GM18517 (cell line): Measurements from ENCODE around the gene CKMT1B.
"Not testable (repeated sequence)": the region's sequence is repeated elsewhere in the genome, so short reads cannot be mapped to it uniquely, and the experiment has no call there.

Experiments
- ATAC-seq: cut with Tn5 transposase; IDR thresholded peaks from one replicate; pipeline ENCODE4 v1.9.1; 2021; ENCODE audit warnings: mild to moderate bottlenecking, moderate library complexity; ENCODE audit not compliant: unreplicated experiment

CKMT1B gene

GRCh38 chr15:43593328-43594190, at the start of gene CKMT1B:
Gene CKMT1B (plus strand): TSS chr15:43594027. CDS start chr15:43594219, 192 bp downstream.
- ATAC-seq, result not testable (repeated sequence)

- no peak for ATAC-seq
Observed at GRCh38 chr15:43544266-43544665, 49.6 kb upstream of the CKMT1B start.

- ATAC-seq, result no peak
Observed at GRCh38 chr15:43545426-43545825, 48.4 kb upstream of the CKMT1B start.

- ATAC-seq, result no peak
Observed at GRCh38 chr15:43547539-43547938, 46.3 kb upstream of the CKMT1B start.

GRCh38 chr15:43550527-43551363, 43.1 kb upstream of the CKMT1B start:
- no peak for ATAC-seq

- no peak for ATAC-seq
Observed at GRCh38 chr15:43552256-43552655, 41.6 kb upstream of the CKMT1B start.

- no peak for ATAC-seq
Observed at GRCh38 chr15:43552986-43553385, 40.8 kb upstream of the CKMT1B start.

GRCh38 chr15:43562753-43563152, 31.1 kb upstream of the CKMT1B start:
- not testable (repeated sequence) for ATAC-seq

- not testable (repeated sequence) for ATAC-seq
Observed at GRCh38 chr15:43563793-43564192, 30.0 kb upstream of the CKMT1B start.

GRCh38 chr15:43566615-43567014, 27.2 kb upstream of the CKMT1B start:
- not testable (repeated sequence) for ATAC-seq

GRCh38 chr15:43574607-43575006, 19.2 kb upstream of the CKMT1B start:
- ATAC-seq, result not testable (repeated sequence)

GRCh38 chr15:43589778-43590466, 3.9 kb upstream of the CKMT1B start, which contains the start of gene PPIP5K1:
Gene PPIP5K1 (minus strand): TSS chr15:43590208. CDS start chr15:43584504, 5,704 bp downstream.
- peak; percentile 91 for ATAC-seq

- not testable (repeated sequence) for ATAC-seq
Observed at GRCh38 chr15:43592841-43593240, 986 bp upstream of the CKMT1B start.

GRCh38 chr15:43599131-43599530, 5.3 kb downstream of the CKMT1B start:
- not testable (repeated sequence) for ATAC-seq

- ATAC-seq, result not testable (repeated sequence)
Observed at GRCh38 chr15:43600200-43600599, 6.4 kb downstream of the CKMT1B start.

- not testable (repeated sequence) for ATAC-seq
Observed at GRCh38 chr15:43602233-43602632, 8.4 kb downstream of the CKMT1B start.

GRCh38 chr15:43617750-43618149, 23.9 kb downstream of the CKMT1B start:
- not testable (repeated sequence) for ATAC-seq

- not testable (repeated sequence) for ATAC-seq
Observed at GRCh38 chr15:43618700-43619099, 24.9 kb downstream of the CKMT1B start, which contains the start of gene STRC. Gene STRC (minus strand): TSS chr15:43618800. CDS start chr15:43618722, 78 bp downstream.

GRCh38 chr15:43622068-43622799, 28.4 kb downstream of the CKMT1B start:
- not testable (repeated sequence) for ATAC-seq

- no peak for ATAC-seq
Observed at GRCh38 chr15:43625106-43625505, 31.3 kb downstream of the CKMT1B start.
